HUES64 (cell line): ENCODE measurements around the gene CCDC194.

ENCODE experiments used
- H3K27ac ChIP-seq: 2 replicates; pipeline ENCODE4 v1.7.0; 2013; ENCODE audit warnings: low read depth, low read length, inconsistent platforms
- H3K27me3 ChIP-seq: 2 replicates; pipeline ENCODE4 v1.6.1; 2013; ENCODE audit warnings: mild to moderate bottlenecking, low read length; ENCODE audit not compliant: insufficient read depth
- H3K36me3 ChIP-seq: 2 replicates; pipeline ENCODE4 v1.6.1; 2013; ENCODE audit warnings: mild to moderate bottlenecking, low read length; ENCODE audit not compliant: insufficient read depth
- H3K4me1 ChIP-seq: 2 replicates; pipeline ENCODE4 v1.6.1; 2013; ENCODE audit warnings: mild to moderate bottlenecking, low read length, moderate library complexity; ENCODE audit not compliant: insufficient read depth
- H3K4me3 ChIP-seq: 2 replicates; pipeline ENCODE4 v1.5.1; 2013; ENCODE audit warnings: mild to moderate bottlenecking, low read length, moderate library complexity
- H3K9ac ChIP-seq: 2 replicates; pipeline ENCODE4 v1.6.1; 2013; ENCODE audit warnings: mild to moderate bottlenecking, low read depth, low read length
- H3K9me3 ChIP-seq: 2 replicates; pipeline ENCODE4 v1.6.1; 2013; ENCODE audit warnings: low read depth, low read length; ENCODE audit not compliant: insufficient read depth
- WGBS: fragments of 150-250, 120-280 bp; methylation state at CpG from one replicate; pipeline ENCODE4 v1.1.7; 2013; ENCODE audit warnings: missing lambda C conversion rate; 5-methylcytosine and 5-hydroxymethylcytosine counted together

CCDC194 gene

DNA sequence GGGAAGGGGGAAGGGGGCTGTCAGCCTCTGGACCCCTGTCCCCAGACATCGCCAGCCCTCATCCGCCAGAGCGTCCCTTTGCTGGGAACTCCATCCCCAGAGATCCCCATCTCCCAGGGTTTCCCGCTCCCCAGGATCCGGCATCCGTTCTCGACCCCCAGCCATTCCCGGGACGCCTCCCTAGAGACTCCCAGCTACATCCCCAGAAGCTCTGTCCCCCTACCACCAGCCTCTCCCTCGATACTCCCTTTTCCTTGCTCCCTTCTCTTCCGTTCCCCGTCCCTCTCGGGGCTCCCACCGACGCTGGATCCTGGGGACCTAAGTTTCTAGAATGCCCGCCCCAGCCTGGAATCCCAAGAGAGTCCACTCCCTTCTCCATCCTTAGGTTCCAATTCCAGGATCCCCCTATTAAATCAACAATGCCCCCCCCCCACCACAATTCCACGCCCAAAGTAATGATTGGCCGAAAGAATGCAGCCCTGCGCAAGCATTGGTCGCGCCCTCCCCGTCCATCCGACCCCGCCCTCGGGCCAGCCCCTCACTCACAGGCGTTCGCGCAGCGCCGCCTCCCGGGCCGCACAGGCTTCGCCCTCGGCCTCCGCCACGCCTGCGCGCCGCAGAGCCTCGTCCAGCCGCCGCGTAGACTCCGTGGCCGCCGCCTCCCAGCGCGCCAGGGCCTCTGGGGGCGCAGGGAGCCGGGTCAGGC, 3.2 kb downstream of the CCDC194 start:
- H3K27ac ChIP-seq, result no peak overlapping the region
- H3K9ac ChIP-seq, result peak overlapping the region; percentile 43
- H3K36me3 ChIP-seq, result no peaks in the 10 kb centered on the region
- under 1% methylated on average over 50 of the region's 50 CpGs for WGBS
- peak overlapping the region; percentile 77 for H3K4me3 ChIP-seq
- H3K4me1 ChIP-seq, result no peaks in the 10 kb centered on the region
- 0 out of 2 replicates have a peak, but pooled peaks cover 2% of the 10 kb centered on the region for H3K9me3 ChIP-seq
- peaks cover 6% of the 10 kb centered on the region for H3K27me3 ChIP-seq

DNA sequence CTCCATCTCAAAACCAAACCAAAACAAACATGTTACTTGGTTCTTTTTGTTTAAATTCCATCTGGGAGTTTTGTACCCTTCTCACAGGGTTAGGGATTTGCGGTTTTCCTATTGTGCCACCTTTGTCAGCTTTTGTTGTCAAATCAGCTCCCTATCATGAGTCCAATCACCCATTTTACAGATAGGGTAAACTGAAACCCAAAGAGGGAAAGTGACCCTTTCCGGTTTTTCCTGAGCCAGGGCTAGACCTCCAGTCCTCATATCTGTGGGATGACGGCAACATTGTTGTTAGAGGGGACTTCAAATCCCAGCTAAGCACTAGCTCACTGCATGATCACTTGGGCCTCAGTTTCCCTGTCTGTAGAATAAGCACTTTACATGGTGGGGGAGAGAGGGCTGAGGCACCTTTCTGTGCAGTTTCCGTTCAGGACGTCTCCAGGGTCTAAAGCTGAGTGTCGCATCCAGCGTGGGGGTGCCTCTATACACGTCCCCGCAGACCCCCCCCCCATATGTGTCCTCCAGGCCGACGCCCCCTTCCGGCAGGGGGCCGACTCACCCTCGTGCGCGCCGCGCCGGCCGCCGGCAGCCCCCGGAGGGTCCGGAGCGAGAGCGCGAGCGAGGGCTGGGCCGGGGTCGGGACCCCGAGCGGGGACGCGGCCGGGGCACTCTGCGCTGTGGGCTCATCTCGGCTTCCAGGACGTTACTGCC, 3.9 kb downstream of the CCDC194 start:
- peak overlapping the region; percentile 43 for H3K9ac ChIP-seq
- H3K36me3 ChIP-seq, result no peaks in the 10 kb centered on the region
- H3K4me3 ChIP-seq, result peak overlapping the region; percentile 77
- H3K27ac ChIP-seq, result no peak overlapping the region
- 0 out of 2 replicates have a peak, but pooled peaks cover 2% of the 10 kb centered on the region for H3K9me3 ChIP-seq
- 7% methylated on average over 37 of the region's 37 CpGs for WGBS
- peaks cover 6% of the 10 kb centered on the region for H3K27me3 ChIP-seq
- no peaks in the 10 kb centered on the region for H3K4me1 ChIP-seq

DNA sequence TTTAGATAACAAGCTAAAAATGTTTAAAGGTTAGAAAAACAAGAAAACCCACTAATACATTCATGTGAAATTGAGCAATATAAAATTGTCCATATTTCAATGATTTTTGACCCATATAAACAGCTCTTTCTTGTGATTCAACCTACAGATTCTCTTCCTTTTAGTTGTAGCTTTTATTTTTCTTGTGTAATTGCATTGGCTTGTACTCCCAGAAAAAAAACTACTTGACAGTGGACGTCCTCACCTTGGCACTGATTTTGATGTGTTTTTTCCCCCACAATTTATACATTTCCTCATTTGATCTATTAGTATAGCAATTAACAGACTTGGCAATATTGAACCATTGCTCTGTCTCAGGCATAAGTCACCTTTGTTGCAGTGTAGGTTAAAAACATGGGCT, 4.7 kb downstream of the CCDC194 start:
- no peak overlapping the region for H3K4me3 ChIP-seq
- H3K36me3 ChIP-seq, result no peaks in the 10 kb centered on the region
- H3K27me3 ChIP-seq, result peaks cover 6% of the 10 kb centered on the region
- no peak overlapping the region for H3K27ac ChIP-seq
- H3K9ac ChIP-seq, result no peak overlapping the region
- H3K4me1 ChIP-seq, result no peaks in the 10 kb centered on the region
- WGBS, result 57% methylated on average over 1 of the region's 1 CpG
- H3K9me3 ChIP-seq, result 0 out of 2 replicates have a peak, but pooled peaks cover 2% of the 10 kb centered on the region

DNA sequence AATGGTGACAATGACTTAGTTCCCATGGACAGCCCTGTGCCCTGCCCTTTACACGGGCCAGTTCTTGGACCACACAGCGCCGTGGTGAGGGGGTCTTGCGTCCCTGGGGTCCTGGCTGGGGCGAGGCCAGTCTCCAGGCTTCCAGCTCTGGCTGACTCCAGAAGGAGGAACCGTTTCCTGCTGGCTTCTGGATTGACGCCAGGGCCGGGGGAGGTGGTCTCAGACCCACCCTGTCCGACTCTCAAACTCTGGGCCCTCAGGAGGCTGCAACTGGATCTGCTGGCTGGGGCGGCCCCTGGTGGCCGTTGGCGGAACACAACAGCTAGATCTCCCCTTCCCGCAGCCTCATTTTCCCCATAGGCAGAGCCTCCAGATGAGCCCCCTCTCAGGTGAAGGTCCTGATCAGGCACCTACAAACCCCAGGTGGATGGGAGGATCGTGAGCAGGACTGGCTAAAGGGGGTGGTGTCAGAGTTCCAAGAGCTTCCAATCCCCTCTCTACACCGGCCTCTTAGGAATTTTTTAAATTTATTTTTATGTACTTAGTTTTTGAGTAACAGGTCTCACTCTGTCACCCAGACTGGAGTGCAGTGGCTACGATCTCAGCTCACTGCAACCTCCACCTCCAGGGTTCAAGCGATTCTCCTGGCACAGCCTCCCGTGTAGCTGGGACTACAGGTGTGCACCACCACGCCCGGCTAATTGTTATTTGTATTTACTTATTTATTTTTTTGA, 8.0 kb downstream of the CCDC194 start:
- Histone ChIP-seq H3K27ac (no peak overlapping the region), H3K4me1 (peaks cover 6% of the 10 kb centered on the region; the same call in 1 of the 2 replicates), H3K27me3 (peaks cover 6% of the 10 kb centered on the region), H3K36me3 (no peaks in the 10 kb centered on the region), H3K9me3 (0 out of 2 replicates have a peak, but pooled peaks cover 2% of the 10 kb centered on the region), H3K9ac (no peak overlapping the region), H3K4me3 (no peak overlapping the region)
- WGBS, result 39% methylated on average over 19 of the region's 20 CpGs

DNA sequence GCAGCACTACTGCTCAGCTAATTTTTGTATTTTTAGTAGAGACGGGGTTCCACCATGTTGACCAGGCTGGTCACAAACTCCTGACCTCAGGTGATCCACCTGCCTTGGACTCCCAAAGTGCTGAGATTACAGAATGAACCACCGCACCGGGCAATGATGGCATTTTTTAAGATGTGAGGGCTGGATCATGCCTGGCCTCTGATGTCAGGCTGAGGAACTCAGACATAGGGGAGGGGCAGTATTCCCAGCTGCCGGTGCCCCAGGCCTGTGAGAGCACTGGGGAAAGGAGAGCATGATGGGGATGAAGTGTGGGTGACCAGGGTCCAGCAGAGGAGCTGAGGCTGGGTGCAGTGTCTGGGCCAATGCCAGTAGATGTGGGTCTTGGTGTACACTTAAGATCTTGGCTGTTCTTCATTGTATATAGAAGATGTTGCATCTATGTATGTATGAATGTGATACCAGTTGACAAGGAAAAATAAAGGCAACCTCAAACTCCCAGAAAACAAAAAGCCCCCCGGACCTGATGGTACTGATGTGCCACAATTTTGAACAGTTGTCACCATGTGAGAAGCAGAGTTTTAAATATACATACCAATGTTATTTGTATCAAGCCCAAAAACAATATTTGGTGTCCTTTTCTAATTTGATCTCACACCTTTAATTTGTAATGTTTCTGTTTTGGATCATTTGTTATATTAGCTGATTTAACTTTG, 13.4 kb downstream of the CCDC194 start:
- Histone ChIP-seq H3K4me1 (peaks cover 11% of the 10 kb centered on the region; the same call in 1 of the 2 replicates), H3K36me3 (no peaks in the 10 kb centered on the region), H3K9me3 (peaks cover 5% of the 10 kb centered on the region; the same call in 1 of the 2 replicates), H3K27ac (no peak overlapping the region), H3K9ac (no peak overlapping the region), H3K4me3 (no peak overlapping the region), H3K27me3 (no peaks in the 10 kb centered on the region)
- 94% methylated on average over 5 of the region's 5 CpGs for WGBS

DNA sequence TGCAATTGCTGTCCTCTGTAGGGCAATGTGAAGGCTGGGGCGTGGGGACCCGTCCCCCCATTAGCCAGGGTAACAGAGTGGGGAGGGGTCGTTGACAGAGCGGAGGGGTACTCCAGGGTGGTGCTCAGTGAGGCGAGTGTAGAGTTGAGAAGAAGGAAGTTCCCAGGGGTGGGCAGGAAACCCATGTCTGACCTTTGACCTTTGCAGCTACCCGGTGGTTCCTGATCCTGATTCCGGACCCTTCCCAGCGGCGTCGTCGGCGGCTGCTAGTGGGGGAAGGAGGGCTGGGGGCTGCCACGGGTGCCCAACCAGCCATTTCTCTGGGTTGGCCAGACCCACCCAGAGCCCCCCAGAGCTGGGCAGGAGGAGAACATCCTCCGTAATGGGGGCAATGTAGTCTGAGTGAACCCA, 14.8 kb downstream of the CCDC194 start:
- peaks cover 5% of the 10 kb centered on the region; the same call in 1 of the 2 replicates for H3K9me3 ChIP-seq
- peaks cover 11% of the 10 kb centered on the region; the same call in 1 of the 2 replicates for H3K4me1 ChIP-seq
- WGBS, result 42% methylated on average over 14 of the region's 14 CpGs
- no peak overlapping the region; the same call in 1 of the 2 replicates for H3K27ac ChIP-seq
- no peak overlapping the region for H3K9ac ChIP-seq
- no peak overlapping the region for H3K4me3 ChIP-seq
- H3K36me3 ChIP-seq, result no peaks in the 10 kb centered on the region
- no peaks in the 10 kb centered on the region for H3K27me3 ChIP-seq

DNA sequence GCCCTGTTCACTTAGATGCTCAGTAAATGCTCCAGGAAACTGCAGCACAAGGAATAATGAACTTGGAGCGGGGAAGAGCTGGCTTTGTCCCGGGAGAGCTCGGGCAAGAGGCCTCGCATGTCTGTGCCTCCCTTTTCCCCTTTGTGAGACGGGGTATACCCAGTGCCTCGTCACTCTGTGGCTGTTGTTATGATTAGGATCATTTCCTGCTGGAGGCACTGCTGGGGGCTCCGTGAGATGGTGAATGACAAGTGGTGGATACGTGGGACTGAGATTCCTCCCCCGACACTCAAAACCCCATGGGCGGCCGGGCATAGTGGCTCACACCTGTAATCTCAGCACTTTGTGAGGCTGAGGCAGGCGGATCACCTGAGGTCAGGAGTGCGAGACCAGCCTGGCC, 15.7 kb downstream of the CCDC194 start:
- Histone ChIP-seq H3K4me1 (peaks cover 11% of the 10 kb centered on the region; the same call in 1 of the 2 replicates), H3K36me3 (no peaks in the 10 kb centered on the region), H3K9me3 (peaks cover 5% of the 10 kb centered on the region; the same call in 1 of the 2 replicates), H3K9ac (no peak overlapping the region), H3K27ac (no peak overlapping the region), H3K4me3 (no peak overlapping the region), H3K27me3 (no peaks in the 10 kb centered on the region)
- 79% methylated on average over 13 of the region's 13 CpGs for WGBS

DNA sequence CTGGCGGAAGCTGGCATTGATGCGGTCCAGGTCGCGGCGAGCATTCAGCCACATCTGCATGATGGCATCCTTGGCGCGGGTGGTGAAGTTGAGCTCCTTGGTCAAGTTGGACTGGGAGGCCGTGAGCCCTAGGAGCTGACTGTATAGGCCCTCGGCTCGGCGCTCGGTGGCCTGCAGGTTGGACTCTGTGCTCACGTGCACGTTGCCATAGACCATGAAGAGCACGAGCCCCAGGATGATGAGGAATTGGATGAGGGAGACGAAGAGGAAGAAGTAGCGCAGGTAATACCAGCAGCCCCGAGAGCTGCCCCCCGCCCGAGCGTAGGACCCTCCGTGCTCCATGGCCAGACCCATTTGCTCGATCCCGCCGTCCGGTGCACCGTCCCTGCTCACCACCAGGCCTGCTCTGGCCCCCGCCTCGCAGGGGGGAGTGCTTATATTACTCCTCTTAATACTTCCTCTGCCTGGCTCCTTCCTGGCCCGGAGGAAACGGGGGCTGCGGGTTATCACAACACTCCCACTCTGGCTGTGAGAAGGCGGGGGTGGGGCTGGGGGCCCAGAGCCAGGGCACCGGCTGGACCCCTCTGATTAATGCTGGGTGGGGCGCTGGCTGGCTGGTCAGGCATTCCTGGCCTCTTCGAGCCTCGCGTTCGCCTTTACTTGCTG, 16.9 kb downstream of the CCDC194 start, which contains the start of gene PLVAP:
PLVAP (minus strand) TSS at position 408 of the 666 bp plus-strand sequence; CDS start at position 354, 54 bp downstream.
- 92% methylated on average over 39 of the region's 39 CpGs for WGBS
- no peaks in the 10 kb centered on the region for H3K27me3 ChIP-seq
- H3K36me3 ChIP-seq, result no peaks in the 10 kb centered on the region
- peaks cover 5% of the 10 kb centered on the region; the same call in 1 of the 2 replicates for H3K4me1 ChIP-seq
- H3K4me3 ChIP-seq, result no peak within 1 kb of the TSS
- no peak within 1 kb of the TSS for H3K9ac ChIP-seq
- H3K9me3 ChIP-seq, result peaks cover 5% of the 10 kb centered on the region; the same call in 1 of the 2 replicates
- no peak within 1 kb of the TSS for H3K27ac ChIP-seq

DNA sequence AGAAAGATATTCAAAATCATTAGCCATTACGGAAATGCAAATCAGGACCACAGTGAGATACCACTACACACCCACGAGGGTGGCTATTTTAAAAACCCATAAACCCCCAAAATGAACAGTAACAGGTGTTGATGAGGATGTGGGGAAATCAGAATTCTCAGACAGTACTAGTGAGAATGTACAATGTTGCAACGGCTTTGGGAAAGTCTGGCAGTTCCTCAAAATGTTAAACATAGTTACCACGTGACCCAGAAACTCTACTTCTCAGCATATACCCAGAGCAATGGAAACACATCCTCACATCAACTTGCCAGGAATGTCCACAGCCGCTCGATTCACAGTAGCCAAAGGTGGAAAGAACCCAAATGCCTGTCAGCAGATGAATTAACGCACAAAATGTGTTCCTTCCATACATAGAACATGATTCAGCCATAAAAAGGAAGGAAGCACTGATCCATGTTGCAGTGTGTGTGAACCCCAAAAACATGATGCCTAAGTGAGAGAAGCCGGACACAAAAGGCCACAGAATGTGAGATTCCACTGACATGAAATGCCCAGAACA, 23.9 kb downstream of the CCDC194 start:
- H3K4me1 ChIP-seq, result no peaks in the 10 kb centered on the region
- H3K27ac ChIP-seq, result no peak overlapping the region

DNA sequence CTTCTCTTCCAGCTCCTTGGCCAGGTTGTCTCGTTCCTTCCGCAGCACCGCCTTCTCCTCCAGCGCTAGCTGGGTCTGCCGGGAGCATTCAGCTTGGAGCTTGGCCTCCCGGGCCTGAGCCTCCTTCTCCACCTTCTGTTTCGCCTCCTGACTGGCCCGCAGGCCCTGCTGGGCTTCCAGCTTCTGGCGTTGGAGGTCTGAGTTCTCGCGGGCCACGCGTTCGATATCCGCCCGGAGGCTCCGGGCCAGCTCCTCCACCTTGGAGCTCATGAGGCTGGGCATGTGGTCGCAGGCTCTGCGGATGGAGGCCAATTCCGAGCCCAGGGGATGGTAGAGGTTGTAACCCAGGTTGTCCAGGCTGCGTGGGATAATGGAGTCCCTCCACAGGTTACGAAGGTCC, 28.6 kb downstream of the CCDC194 start:
- Histone ChIP-seq H3K9me3 (no peaks in the 10 kb centered on the region), H3K4me1 (no peaks in the 10 kb centered on the region), H3K27ac (no peak overlapping the region), H3K36me3 (no peaks in the 10 kb centered on the region), H3K27me3 (no peaks in the 10 kb centered on the region), H3K9ac (no peak overlapping the region), H3K4me3 (no peak overlapping the region)
- WGBS, result 95% methylated on average over 22 of the region's 22 CpGs

More for the DNA sequence above, 23.9 kb downstream of the CCDC194 start:
- Histone ChIP-seq H3K36me3 (no peaks in the 10 kb centered on the region), H3K9ac (no peak overlapping the region), H3K27me3 (no peaks in the 10 kb centered on the region), H3K9me3 (no peaks in the 10 kb centered on the region), H3K4me3 (no peak overlapping the region)
- WGBS, result 89% methylated on average over 6 of the region's 8 CpGs
